Activated CD8-positive, alpha-beta T cell treated with anti-CD3 and anti-CD28 coated beads, Interleukin-2, amount 10 ng/mL, durations not matched to agents 7 days and 5 days (primary cell): ENCODE data around the gene ELMOD2. TPM values are rescaled to one million over a fixed set of nuclear protein-coding genes. Genes with fewer than 3 reads are reported as not detected.
A peak's percentile ranks its signal among the peaks of the same experiment; 100 is the strongest.

Experiments used
- ATAC-seq: fragments of 150-1000 bp; cut with Tn5 transposase; one replicate; pipeline ENCODE4 v1.10.0; 2021; ENCODE audit warnings: moderate library complexity
- CTCF ChIA-PET: fragments of 350-600 bp; sonication (Branson Sonifier 250); formaldehyde crosslinking; loops from one replicate; lab custom pipeline; 2021; ENCODE audit warnings: antibody characterized with exemption; lab: Charles Lee
- POLR2A ChIA-PET: fragments of 350-600 bp; sonication (Branson Sonifier 250); formaldehyde crosslinking; loops from one replicate; lab custom pipeline; 2021; ENCODE audit warnings: antibody characterized with exemption; lab: Charles Lee
- DNase-seq: peaks from one replicate; pipeline ENCODE4 v3.0.0-alpha.2; 2020
- H3K27ac Mint-ChIP-seq: one replicate; pipeline ENCODE4 v1.8.0; 2021; ENCODE audit warnings: mild to moderate bottlenecking, mixed read lengths
- H3K27me3 Mint-ChIP-seq: one replicate; pipeline ENCODE4 v1.8.0; 2021; ENCODE audit warnings: low read depth, mixed read lengths
- H3K36me3 Mint-ChIP-seq: one replicate; pipeline ENCODE4 v1.8.0; 2021; ENCODE audit warnings: low read depth, mixed read lengths
- H3K4me1 Mint-ChIP-seq: one replicate; pipeline ENCODE4 v1.8.0; 2021; ENCODE audit warnings: low read depth, mixed read lengths
- H3K4me3 Mint-ChIP-seq: one replicate; pipeline ENCODE4 v1.8.0; 2021; ENCODE audit warnings: mild to moderate bottlenecking, mixed read lengths
- H3K9me3 Mint-ChIP-seq: one replicate; pipeline ENCODE4 v1.8.0; 2022; ENCODE audit warnings: mixed read lengths; ENCODE audit not compliant: insufficient read depth
- total RNA-seq, 2 experiments: library from RNA; stranded (reverse); gene quantifications; one replicate each; pipeline ENCODE4 v1.2.3, GENCODE V29; 2021

The ELMOD2 gene
- total RNA-seq, 2 experiments from 2014 or later = 13.1 to 15.5 TPM

GRCh38 chr4:140533951-140534480 is 10.0 kb downstream of the ELMOD2 start:
- no peaks in the 10 kb centered on the region for H3K36me3 Mint-ChIP-seq
- no peaks in the 10 kb centered on the region for H3K9me3 Mint-ChIP-seq
- POLR2A ChIA-PET = no interaction called here
- H3K27ac Mint-ChIP-seq = no peak overlapping the region
- ATAC-seq (no peak), DNase-seq (no peak)
- H3K4me1 Mint-ChIP-seq = peaks cover 4% of the 10 kb centered on the region
- no peaks in the 10 kb centered on the region for H3K27me3 Mint-ChIP-seq
- H3K4me3 Mint-ChIP-seq = no peak overlapping the region
- CTCF ChIA-PET = interaction anchor here (0.7 kb wide), 1 partner anchor 10 kb away, joined by 3 read pairs; the partner anchor contains the start of gene ELMOD2

- POLR2A ChIA-PET = no interaction called here
- no peak overlapping the region for H3K4me3 Mint-ChIP-seq
- CTCF ChIA-PET = interaction anchor here (0.6 to 2.2 kb wide), 4 partner anchors 11 to 197 kb away, joined by 3 to 8 read pairs (median 6); partner anchors contain the start of gene ELMOD2
- ATAC-seq (peak; percentile 94), DNase-seq (no peak)
- H3K4me1 Mint-ChIP-seq = peaks cover 17% of the 10 kb centered on the region
- no peak overlapping the region for H3K27ac Mint-ChIP-seq
- peaks cover 29% of the 10 kb centered on the region for H3K27me3 Mint-ChIP-seq
- no peaks in the 10 kb centered on the region for H3K9me3 Mint-ChIP-seq
- H3K36me3 Mint-ChIP-seq = no peaks in the 10 kb centered on the region
Measured at GRCh38 chr4:140556372-140557085, 32.6 kb downstream of the ELMOD2 start.

GRCh38 chr4:140557831-140558435 is 34.0 kb downstream of the ELMOD2 start:
- Mint-ChIP-seq H3K27me3 (peaks cover 35% of the 10 kb centered on the region), H3K27ac (no peak overlapping the region), H3K4me1 (peaks cover 17% of the 10 kb centered on the region), H3K4me3 (no peak overlapping the region), H3K9me3 (no peaks in the 10 kb centered on the region), H3K36me3 (no peaks in the 10 kb centered on the region)
- CTCF ChIA-PET = interaction anchor here (0.8 to 2.2 kb wide), 4 partner anchors 13 to 198 kb away, joined by 3 to 8 read pairs (median 6); partner anchors contain the start of gene ELMOD2
- no peak for DNase-seq
- POLR2A ChIA-PET = no interaction called here
- no peak for ATAC-seq

- H3K4me1 Mint-ChIP-seq = peaks cover 17% of the 10 kb centered on the region
- H3K4me3 Mint-ChIP-seq = no peak overlapping the region
- POLR2A ChIA-PET = no interaction called here
- no peaks in the 10 kb centered on the region for H3K36me3 Mint-ChIP-seq
- ATAC-seq = no peak
- no peak for DNase-seq
- H3K27ac Mint-ChIP-seq = no peak overlapping the region
- peaks cover 38% of the 10 kb centered on the region for H3K27me3 Mint-ChIP-seq
- no peaks in the 10 kb centered on the region for H3K9me3 Mint-ChIP-seq
- CTCF ChIA-PET = no interaction called here
Measured at GRCh38 chr4:140559696-140560095, 35.7 kb downstream of the ELMOD2 start.

GRCh38 chr4:140568507-140569306 is 44.7 kb downstream of the ELMOD2 start, which contains the start of gene UCP1:
Gene UCP1, minus strand, starts transcription at chr4:140568961. Its CDS starts 232 bp downstream, at chr4:140568729.
- peak; percentile 47 for ATAC-seq
- POLR2A ChIA-PET = no interaction called here
- DNase-seq = no peak
- H3K27ac Mint-ChIP-seq = no peak within 1 kb of the TSS
- H3K36me3 Mint-ChIP-seq = no peaks in the 10 kb centered on the region
- no peaks in the 10 kb centered on the region for H3K9me3 Mint-ChIP-seq
- H3K27me3 Mint-ChIP-seq = peaks cover 54% of the 10 kb centered on the region
- no peak within 1 kb of the TSS for H3K4me3 Mint-ChIP-seq
- CTCF ChIA-PET = no interaction called here
- H3K4me1 Mint-ChIP-seq = peaks cover 8% of the 10 kb centered on the region

- Mint-ChIP-seq H3K27me3 (peaks cover 54% of the 10 kb centered on the region), H3K4me1 (peaks cover 8% of the 10 kb centered on the region), H3K27ac (no peak overlapping the region), H3K9me3 (no peaks in the 10 kb centered on the region), H3K4me3 (no peak overlapping the region), H3K36me3 (no peaks in the 10 kb centered on the region)
- ATAC-seq = no peak
- ChIA-PET CTCF (no interaction called here), POLR2A (no interaction called here)
- no peak for DNase-seq
Measured at GRCh38 chr4:140569307-140569638, 45.3 kb downstream of the ELMOD2 start.

- H3K27me3 Mint-ChIP-seq = peaks cover 58% of the 10 kb centered on the region
- peaks cover 8% of the 10 kb centered on the region for H3K4me1 Mint-ChIP-seq
- no peak overlapping the region for H3K27ac Mint-ChIP-seq
- ChIA-PET CTCF (no interaction called here), POLR2A (no interaction called here)
- H3K36me3 Mint-ChIP-seq = no peaks in the 10 kb centered on the region
- ATAC-seq (no peak), DNase-seq (no peak)
- no peaks in the 10 kb centered on the region for H3K9me3 Mint-ChIP-seq
- no peak overlapping the region for H3K4me3 Mint-ChIP-seq
Measured at GRCh38 chr4:140571620-140572019, 47.7 kb downstream of the ELMOD2 start.

GRCh38 chr4:140575489-140575888 is 51.5 kb downstream of the ELMOD2 start:
- DNase-seq (no peak), ATAC-seq (no peak)
- Mint-ChIP-seq H3K4me1 (no peaks in the 10 kb centered on the region), H3K27me3 (peaks cover 46% of the 10 kb centered on the region), H3K27ac (no peak overlapping the region), H3K9me3 (no peaks in the 10 kb centered on the region), H3K4me3 (no peak overlapping the region), H3K36me3 (no peaks in the 10 kb centered on the region)
- ChIA-PET CTCF (no interaction called here), POLR2A (no interaction called here)

- POLR2A ChIA-PET = no interaction called here
- no peak overlapping the region for H3K27ac Mint-ChIP-seq
- no peak overlapping the region for H3K4me3 Mint-ChIP-seq
- no peaks in the 10 kb centered on the region for H3K36me3 Mint-ChIP-seq
- no peaks in the 10 kb centered on the region for H3K9me3 Mint-ChIP-seq
- no peaks in the 10 kb centered on the region for H3K4me1 Mint-ChIP-seq
- no peak for ATAC-seq
- CTCF ChIA-PET = no interaction called here
- DNase-seq = no peak
- peaks cover 38% of the 10 kb centered on the region for H3K27me3 Mint-ChIP-seq
Measured at GRCh38 chr4:140579278-140579677, 55.3 kb downstream of the ELMOD2 start.

GRCh38 chr4:140581078-140581477 is 57.1 kb downstream of the ELMOD2 start:
- ChIA-PET POLR2A (no interaction called here), CTCF (interaction anchor here (1.3 kb wide), 1 partner anchor 57 kb away, joined by 3 read pairs; the partner anchor contains the start of gene ELMOD2)
- ATAC-seq (no peak), DNase-seq (no peak)
- no peak overlapping the region for H3K27ac Mint-ChIP-seq
- H3K9me3 Mint-ChIP-seq = no peaks in the 10 kb centered on the region
- H3K4me1 Mint-ChIP-seq = no peaks in the 10 kb centered on the region
- H3K4me3 Mint-ChIP-seq = no peak overlapping the region
- no peaks in the 10 kb centered on the region for H3K36me3 Mint-ChIP-seq
- H3K27me3 Mint-ChIP-seq = peaks cover 33% of the 10 kb centered on the region

GRCh38 chr4:140584439-140584838 is 60.5 kb downstream of the ELMOD2 start:
- Mint-ChIP-seq H3K4me1 (no peaks in the 10 kb centered on the region), H3K36me3 (no peaks in the 10 kb centered on the region), H3K27me3 (peaks cover 17% of the 10 kb centered on the region), H3K9me3 (no peaks in the 10 kb centered on the region), H3K4me3 (no peak overlapping the region), H3K27ac (no peak overlapping the region)
- POLR2A ChIA-PET = no interaction called here
- CTCF ChIA-PET = no interaction called here
- DNase-seq (no peak), ATAC-seq (no peak)
